Raji (cell line): ENCODE measurements around the gene XPO6.

Experiments used
- POLR2A ChIP-seq: IDR thresholded peaks from 2 replicates; pipeline ENCODE4 v1.6.1; 2011; ENCODE audit warnings: low read depth, low read length, control low read depth; ENCODE audit not compliant: insufficient read depth

XPO6 gene

DNA sequence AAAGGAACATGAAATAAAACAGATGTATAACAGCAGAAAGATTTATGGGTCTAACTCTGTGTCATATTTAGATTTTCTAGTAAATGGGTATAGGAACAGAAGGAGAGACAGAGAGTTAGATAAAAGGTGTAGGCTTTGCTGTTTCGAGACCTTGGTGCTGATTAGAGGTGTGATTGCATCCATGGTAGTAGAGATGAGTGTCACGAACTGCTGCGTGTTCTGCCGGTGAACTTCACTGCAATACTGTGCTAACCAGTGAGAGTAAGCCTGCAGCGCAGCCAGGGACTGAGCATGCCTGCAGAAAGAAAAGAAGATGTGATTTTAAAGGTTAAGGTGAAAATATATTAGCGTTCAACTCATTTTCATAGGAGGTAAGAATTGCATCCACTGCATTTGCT, 94.6 kb downstream of the XPO6 start:
- TF ChIP-seq POLR2A: no peak

DNA sequence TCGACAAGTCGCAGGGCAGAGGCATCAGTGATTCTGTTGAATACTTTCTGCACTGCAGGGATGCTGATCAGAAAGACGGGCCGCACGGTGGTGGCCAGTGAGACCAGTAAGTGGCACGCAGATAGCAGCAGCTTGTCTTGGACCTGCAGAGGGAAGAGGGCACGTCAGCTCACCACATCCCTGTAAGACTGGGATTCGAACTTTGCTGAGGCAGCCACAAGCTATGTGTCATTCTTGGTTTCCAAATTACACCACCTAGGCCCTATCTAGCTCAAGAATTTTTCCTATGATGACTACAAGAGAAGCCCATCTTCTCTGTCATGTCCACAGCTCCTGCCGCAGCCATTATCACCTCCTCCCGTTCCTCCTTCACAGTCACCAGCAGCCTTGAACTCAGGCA, 98.9 kb downstream of the XPO6 start:
- no peak for TF ChIP-seq POLR2A

DNA sequence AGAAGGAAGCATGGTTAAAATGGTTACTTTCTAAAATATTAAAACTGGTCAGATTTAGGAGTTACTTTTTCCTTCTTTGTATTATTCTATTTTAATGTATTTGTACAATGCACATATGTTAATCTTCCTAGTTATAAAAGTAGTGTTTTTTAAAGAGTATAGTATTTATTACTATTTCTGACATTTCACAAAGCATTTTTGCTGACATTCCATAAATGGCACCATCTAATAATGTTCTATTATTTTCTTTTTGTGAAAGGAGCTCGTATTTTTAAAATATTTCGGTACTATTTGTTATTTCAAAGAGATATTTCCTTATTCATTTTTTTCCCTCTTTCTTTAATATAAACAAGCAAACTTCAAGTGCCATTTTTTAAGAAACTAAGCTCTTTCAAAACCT, 100.8 kb downstream of the XPO6 start:
- no peak for TF ChIP-seq POLR2A

DNA sequence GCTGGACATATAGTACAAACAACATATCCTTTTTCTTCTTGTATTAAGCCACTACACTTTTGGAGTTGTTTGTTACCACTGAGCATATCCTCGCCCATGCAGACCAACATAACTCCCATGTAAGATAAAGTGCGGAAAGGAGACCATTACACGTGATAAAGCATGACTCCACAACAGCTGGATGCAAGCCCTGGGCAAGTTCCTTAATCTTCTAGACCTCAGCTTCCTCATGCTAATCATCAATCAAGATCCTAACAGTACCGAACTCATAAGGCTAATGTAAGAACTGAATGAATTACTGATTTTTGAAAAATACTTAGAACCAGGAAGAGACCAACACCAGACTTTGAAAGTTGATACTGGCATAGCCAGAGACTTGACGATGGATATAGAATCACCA, 101.3 kb downstream of the XPO6 start:
- TF ChIP-seq POLR2A: no peak

DNA sequence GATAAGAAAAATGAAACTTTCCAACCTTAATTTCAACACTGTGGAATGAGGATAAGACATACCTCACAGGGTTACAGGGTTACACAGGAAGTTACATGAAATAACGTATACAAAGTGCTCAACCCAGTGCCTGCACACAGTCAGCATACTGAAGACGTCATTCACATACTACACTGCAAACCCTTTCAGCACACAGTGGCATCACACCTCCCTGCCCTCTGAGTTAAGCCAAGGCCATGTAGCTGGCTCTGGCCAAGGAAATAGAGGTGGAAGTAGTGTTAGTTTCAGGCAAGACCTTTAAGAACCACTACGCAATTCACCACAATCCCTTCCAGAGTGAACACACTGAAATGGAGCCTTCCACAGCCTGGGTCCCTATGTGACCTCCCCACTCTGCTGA, 101.7 kb downstream of the XPO6 start:
- no peak for TF ChIP-seq POLR2A

DNA sequence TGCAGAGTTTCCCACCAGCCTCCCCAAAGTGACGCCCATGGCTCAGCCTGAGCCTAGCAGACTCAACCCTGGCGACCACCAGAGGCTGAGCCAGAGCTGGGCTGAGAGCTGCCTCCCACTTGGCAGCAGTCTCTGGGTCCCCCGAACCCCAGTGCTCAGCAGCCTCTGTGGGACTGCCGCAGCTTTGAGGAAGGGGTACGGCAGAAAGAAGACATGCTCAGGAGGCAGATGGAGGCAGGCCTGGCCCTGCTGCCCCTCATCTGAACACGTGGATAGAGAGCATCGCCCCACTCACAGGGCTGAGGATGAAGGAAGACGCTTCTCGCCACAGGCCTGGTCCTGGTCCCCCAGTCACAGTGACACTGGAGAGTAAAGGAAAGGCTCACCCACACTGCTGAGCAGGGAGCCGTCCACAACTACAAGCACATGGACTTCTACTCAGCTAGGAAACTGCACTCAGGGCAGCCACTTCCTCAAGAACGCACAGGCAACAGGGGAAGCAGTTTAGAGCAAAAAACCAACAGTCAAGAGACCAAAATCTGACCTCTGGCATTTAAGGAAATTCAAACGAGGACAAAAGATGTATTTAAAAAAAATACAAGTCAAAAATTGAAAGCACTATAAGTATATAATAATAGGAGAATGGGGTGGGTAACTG, 103.0 kb downstream of the XPO6 start:
- no peak for TF ChIP-seq POLR2A

DNA sequence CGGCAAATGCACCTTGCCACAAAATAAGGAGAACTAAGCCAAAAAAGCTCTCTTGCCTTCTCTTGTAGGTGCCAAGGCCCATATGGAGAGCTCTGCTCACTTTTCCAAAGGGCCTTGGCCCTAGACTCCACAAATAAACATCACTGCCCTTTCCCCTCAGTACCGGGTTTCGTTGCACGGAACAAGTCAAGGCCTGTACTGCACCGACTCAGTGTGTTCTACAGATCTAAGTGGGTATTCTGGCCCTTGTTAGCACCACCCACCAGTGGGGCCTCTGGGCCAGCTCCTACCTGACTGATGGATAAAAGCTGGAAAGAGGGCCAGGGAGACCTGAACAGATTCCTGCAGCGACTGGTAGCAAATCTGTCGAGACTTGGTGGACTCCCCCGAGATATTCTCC, 104.5 kb downstream of the XPO6 start:
- TF ChIP-seq POLR2A: no peak

DNA sequence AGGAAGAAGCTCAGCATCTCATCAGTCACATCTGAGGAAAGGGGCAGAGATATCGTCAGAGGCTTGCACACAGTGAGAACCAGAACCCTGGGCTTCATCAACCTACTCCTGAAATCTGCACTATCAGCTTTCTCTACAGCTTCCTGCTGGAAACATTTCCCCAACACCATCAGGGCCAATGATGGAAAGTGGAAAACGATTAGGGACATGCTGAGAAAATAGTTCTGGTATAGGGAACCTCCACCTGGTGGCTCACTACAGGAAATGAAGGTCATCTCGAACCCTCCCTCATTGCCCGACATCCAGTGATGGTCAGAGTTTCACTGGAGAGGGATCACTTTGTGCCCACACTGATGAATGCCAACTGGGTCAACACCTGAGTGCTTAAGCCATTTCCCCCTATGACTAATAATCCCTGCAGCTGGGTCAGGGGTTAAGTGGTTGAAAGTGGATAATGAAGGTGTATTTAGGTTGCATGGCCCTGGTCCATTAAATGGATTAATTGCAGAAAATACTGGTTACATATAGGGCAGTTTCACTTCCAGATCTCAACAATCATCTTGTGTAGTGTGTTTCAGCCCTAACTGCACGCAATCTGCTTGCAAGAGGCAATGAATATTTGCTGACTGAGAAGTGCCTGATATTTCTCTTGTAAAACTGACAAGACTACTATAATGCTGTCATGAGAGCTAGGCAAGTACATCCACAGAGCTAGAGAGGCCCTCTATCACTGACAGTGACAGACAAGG, 105.1 kb downstream of the XPO6 start:
- TF ChIP-seq POLR2A: no peak

DNA sequence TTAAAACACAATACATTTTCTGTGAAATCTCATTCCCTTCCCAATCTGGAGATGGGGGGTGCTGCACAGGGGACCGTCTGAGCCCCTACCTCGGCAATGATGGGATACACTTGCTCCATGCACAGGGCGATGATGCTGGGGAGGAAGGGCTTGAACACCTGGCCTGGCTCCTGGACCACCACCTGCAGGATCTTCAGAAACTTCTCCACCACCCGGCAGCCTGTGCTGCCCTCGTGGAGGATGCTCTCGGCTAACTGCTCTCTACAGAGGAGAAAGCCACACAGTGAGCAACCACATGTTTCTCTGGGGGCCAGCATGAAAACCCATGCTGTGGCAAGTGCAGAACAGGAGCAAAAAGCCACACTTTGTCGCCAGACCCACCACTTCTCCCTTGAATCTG, 105.8 kb downstream of the XPO6 start:
- no peak for TF ChIP-seq POLR2A

DNA sequence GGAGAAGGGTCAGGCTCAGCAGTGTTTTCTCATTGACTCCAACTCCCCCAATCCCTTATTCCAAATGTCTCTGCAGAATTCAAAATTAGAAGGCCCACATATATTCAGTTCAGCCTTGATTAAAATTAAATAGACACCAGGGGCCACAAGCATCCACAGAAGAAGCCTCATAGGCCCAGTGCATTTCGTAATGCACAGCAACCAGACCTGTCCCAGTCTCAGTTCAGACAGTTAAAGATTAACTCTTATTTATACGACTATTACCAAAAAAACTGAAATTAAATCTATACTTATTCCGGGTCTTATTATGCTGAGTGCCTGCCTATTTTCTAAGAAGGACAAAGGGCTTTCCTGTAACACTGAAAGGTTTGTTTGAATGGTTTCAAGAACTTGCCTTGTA, 106.5 kb downstream of the XPO6 start:
- no peak for TF ChIP-seq POLR2A

DNA sequence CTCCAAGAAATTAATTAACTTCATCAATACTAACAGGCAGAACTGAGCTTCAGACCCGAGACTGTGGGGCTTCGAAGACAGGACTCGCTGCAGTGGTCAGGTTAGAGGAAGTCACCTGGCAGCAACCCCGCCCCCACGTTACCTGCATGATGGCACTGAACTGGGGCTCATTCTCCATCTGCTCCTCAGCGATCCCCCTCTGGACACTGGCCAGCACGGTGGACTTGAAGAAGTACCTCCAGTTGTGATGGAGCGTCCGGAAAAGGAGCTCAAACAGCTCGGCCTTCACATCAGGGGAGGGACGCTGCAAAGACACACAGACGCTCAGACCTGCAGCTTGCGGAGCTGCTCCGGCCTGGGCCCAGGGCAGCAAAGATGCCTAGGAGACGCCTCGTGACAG, 107.4 kb downstream of the XPO6 start:
- no peak for TF ChIP-seq POLR2A

DNA sequence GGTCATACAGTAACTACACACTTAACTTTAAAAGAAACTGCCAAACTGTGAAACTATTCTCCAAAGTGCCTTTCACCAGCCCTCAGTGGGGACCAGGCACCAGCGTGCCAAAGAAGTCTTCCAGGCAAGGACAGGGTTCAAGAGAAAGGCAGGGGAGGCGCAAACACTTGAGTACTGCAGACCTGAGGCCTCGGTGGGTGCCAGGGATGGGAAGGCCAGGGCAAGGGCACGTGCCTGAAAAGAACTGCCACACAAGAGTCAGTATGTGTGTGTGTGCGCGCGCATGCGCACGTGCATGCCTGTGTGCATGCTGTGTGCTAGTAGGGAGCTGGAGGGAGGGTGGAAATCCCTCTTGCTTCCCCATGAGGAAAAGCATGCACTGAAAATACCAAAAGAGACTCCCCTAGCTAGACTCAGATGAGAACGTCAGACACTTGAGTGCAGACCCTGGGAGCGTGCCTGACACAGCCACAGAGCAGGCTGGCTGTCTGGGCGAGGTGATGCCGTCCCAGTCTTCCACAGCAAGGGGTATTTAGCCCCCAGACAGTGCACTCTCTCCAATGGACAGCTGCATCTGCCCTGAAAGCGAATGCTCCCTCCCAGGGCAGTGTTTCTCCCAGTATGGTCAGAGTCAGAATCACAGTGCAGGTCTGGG, 108.1 kb downstream of the XPO6 start:
- TF ChIP-seq POLR2A: no peak

DNA sequence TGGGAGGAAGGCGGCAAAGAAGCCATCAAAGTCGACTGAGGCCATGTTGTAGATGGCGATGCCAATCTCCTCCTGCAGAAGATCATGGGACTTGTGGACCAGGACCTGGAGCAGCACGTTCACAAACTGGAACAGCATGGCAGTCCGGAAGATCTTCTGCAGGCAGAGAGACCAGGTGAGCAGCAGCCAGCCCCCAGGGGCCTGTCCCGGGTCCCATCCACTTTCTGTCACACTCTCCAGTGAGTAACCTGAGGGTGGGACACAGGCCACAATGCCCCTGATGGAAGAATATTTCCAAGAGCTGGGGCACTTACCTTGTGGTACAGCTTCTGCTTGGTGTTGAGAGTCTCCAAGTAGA, 110.3 kb downstream of the XPO6 start:
- TF ChIP-seq POLR2A: no peak

DNA sequence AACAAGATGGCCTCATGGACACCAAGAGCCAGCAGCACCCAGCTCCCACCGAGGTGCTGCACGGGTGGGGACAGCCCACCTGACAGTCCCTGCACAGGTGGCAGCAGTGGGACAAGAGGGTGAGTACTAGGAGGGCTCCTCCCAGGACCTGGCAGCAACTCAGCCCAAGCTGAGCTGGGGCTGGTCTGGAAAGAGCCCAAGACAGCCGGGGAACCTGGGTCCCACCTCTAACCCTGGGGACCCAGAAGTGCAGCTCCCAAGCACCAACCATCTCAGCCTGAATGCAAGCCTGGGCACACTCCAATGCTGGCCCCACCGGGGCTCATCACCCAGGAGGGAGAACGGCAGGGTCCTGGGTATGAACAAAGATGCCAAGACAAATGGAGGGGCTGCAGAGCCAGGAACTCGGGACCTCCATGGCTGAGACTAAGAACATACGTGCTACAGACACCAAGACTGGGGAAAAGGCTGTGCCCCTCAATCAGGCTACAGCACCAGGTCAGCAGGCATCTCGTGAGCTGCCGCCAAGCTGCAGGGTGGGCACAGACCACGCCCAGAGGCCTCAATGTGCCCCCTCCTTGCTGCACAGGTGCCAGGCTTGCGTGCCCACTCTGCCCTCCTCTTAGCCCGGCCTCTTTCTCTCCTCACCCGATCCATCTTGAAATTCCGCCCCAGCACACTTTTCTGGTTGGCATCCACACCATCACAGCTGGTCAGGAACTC, 110.8 kb downstream of the XPO6 start:
- no peak for TF ChIP-seq POLR2A
